SK-N-SH (cell line): ENCODE measurements around the gene POU2F1.

Source experiments
- FOXJ3 ChIP-seq: sonication (generic); formaldehyde crosslinking; IDR thresholded peaks from 2 replicates; pipeline ENCODE4 v1.5.1; 2020; ENCODE audit warnings: mild to moderate bottlenecking, missing genetic modification reagents
- PBX3 ChIP-seq: IDR thresholded peaks from 2 replicates; pipeline ENCODE4; 2012
- POLR2AphosphoS5 ChIP-seq: IDR thresholded peaks from 2 replicates; pipeline ENCODE4 v1.6.1; 2012; ENCODE audit warnings: low read depth, low read length
- RAD21 ChIP-seq: IDR thresholded peaks from 2 replicates; pipeline ENCODE4 v1.6.1; 2012; ENCODE audit warnings: mild to moderate bottlenecking, low read length
- TF ChIP-seq, protein P1 (sequence below): fragments of 200-600 bp; sonication (generic); IDR thresholded peaks from 2 replicates; pipeline ENCODE4 v1.6.1; 2017; ENCODE audit warnings: antibody characterized with exemption, mild to moderate bottlenecking, moderate library complexity

- TF ChIP-seq, protein P1, sequence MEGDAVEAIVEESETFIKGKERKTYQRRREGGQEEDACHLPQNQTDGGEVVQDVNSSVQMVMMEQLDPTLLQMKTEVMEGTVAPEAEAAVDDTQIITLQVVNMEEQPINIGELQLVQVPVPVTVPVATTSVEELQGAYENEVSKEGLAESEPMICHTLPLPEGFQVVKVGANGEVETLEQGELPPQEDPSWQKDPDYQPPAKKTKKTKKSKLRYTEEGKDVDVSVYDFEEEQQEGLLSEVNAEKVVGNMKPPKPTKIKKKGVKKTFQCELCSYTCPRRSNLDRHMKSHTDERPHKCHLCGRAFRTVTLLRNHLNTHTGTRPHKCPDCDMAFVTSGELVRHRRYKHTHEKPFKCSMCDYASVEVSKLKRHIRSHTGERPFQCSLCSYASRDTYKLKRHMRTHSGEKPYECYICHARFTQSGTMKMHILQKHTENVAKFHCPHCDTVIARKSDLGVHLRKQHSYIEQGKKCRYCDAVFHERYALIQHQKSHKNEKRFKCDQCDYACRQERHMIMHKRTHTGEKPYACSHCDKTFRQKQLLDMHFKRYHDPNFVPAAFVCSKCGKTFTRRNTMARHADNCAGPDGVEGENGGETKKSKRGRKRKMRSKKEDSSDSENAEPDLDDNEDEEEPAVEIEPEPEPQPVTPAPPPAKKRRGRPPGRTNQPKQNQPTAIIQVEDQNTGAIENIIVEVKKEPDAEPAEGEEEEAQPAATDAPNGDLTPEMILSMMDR: no peak
- TF ChIP-seq RAD21 (no peak), FOXJ3 (CRISPR knock-in tag) (no peak), PBX3 (no peak), POLR2AphosphoS5 (no peak)
Measured at GRCh38 chr1:167173516-167174184, 47.0 kb upstream of the POU2F1 start.
